HEK293 (cell line): ENCODE measurements around the gene EIF3J.

Source experiments
- CTCF ChIA-PET: fragments of 350-600 bp; formaldehyde crosslinking; extraction: SDS; loops from one replicate; lab custom pipeline; 2021; ENCODE audit warnings: antibody characterized with exemption; lab: Yijun Ruan, JAX
- POLR2A ChIA-PET: fragments of 300-600 bp; formaldehyde crosslinking; extraction: SDS; loops from one replicate; lab custom pipeline; 2020; ENCODE audit warnings: antibody characterized with exemption, inconsistent platforms; lab: Yijun Ruan, JAX
- H3K27ac ChIP-seq: fragments of 200-500 bp; sonication (Bioruptor generic); 2 replicates; pipeline ENCODE4 v1.5.1; 2014; ENCODE audit warnings: low read depth, low read length, control low read depth, inconsistent platforms; ENCODE audit errors: extremely low read depth
- H3K36me3 ChIP-seq, 2 experiments: fragments of 200-500 bp in 1 of 2; sonication (Bioruptor generic) in 1 of 2; 1 replicate in 1 of 2; 2 replicates in 1 of 2; pipeline ENCODE4 v1.5.1; 2014 to 2017; ENCODE audit warnings: inconsistent platforms in 2 of 2, low read length in 2 of 2; ENCODE audit not compliant: control insufficient read depth in 2 of 2, insufficient read depth in 1 of 2
- H3K4me1 ChIP-seq: fragments of 200-500 bp; sonication (Bioruptor generic); 2 replicates; pipeline ENCODE4 v1.5.1; 2014; ENCODE audit warnings: mild to moderate bottlenecking, low read length, inconsistent platforms; ENCODE audit not compliant: control insufficient read depth, insufficient read depth
- H3K4me3 ChIP-seq: 2 replicates; pipeline ENCODE4 v1.5.1; 2011; ENCODE audit warnings: low read depth, mild to moderate bottlenecking, control low read depth, low read length, moderate library complexity
- H3K9me3 ChIP-seq: fragments of 200-500 bp; sonication (Bioruptor generic); 2 replicates; pipeline ENCODE4 v1.5.1; 2014; ENCODE audit warnings: low read depth, low read length, inconsistent platforms; ENCODE audit not compliant: control insufficient read depth, insufficient read depth
- GFI1B ChIP-seq: fragments of 450-650 bp; formaldehyde crosslinking; IDR thresholded peaks from 2 replicates; pipeline ENCODE4 v1.5.1; 2016; ENCODE audit warnings: missing biosample characterization, missing genetic modification characterization
- SP2 ChIP-seq: fragments of 450-650 bp; formaldehyde crosslinking; IDR thresholded peaks from 2 replicates; pipeline ENCODE4 v1.5.1; 2016; ENCODE audit warnings: missing biosample characterization, missing genetic modification characterization
- TCF7L2 ChIP-seq: IDR thresholded peaks from 2 replicates; pipeline ENCODE4 v1.6.1; 2011; ENCODE audit warnings: low read depth, mild to moderate bottlenecking, inconsistent platforms, low read length, moderate library complexity, borderline replicate concordance
- WT1 ChIP-seq: fragments of 450-650 bp; formaldehyde crosslinking; IDR thresholded peaks from 2 replicates; pipeline ENCODE4 v1.5.1; 2016; ENCODE audit warnings: missing biosample characterization, missing genetic modification characterization
- ZBTB1 ChIP-seq: fragments of 450-650 bp; formaldehyde crosslinking; IDR thresholded peaks from 2 replicates; pipeline ENCODE4 v1.5.1; 2016; ENCODE audit warnings: missing biosample characterization, missing genetic modification characterization
- ZBTB20 ChIP-seq: fragments of 450-650 bp; formaldehyde crosslinking; IDR thresholded peaks from 2 replicates; pipeline ENCODE4 v1.5.1; 2016; ENCODE audit warnings: missing biosample characterization, missing genetic modification characterization
- ZBTB21 ChIP-seq: fragments of 450-650 bp; formaldehyde crosslinking; IDR thresholded peaks from 2 replicates; pipeline ENCODE4 v1.5.1; 2017; ENCODE audit warnings: missing biosample characterization, missing genetic modification characterization
- ZFP37 ChIP-seq: fragments of 450-650 bp; formaldehyde crosslinking; IDR thresholded peaks from 2 replicates; pipeline ENCODE4 v1.5.1; 2016; ENCODE audit warnings: missing biosample characterization, missing genetic modification characterization
- ZNF133 ChIP-seq: fragments of 450-650 bp; formaldehyde crosslinking; IDR thresholded peaks from 2 replicates; pipeline ENCODE4 v1.5.1; 2016; ENCODE audit warnings: missing biosample characterization, missing genetic modification characterization
- ZNF146 ChIP-seq: fragments of 450-650 bp; formaldehyde crosslinking; IDR thresholded peaks from 2 replicates; pipeline ENCODE4 v1.5.1; 2016; ENCODE audit warnings: missing biosample characterization, missing genetic modification characterization
- ZNF184 ChIP-seq: fragments of 450-650 bp; IDR thresholded peaks from 2 replicates; pipeline ENCODE4 v1.5.1; 2018; ENCODE audit warnings: missing biosample characterization, mild to moderate bottlenecking, missing genetic modification characterization
- ZNF19 ChIP-seq: fragments of 450-650 bp; formaldehyde crosslinking; IDR thresholded peaks from 2 replicates; pipeline ENCODE4; 2016; ENCODE audit warnings: missing biosample characterization, missing genetic modification characterization, low read depth
- ZNF202 ChIP-seq: fragments of 450-650 bp; formaldehyde crosslinking; IDR thresholded peaks from 2 replicates; pipeline ENCODE4 v1.5.1; 2016; ENCODE audit warnings: missing biosample characterization, missing genetic modification characterization, borderline replicate concordance
- ZNF211 ChIP-seq: fragments of 450-650 bp; formaldehyde crosslinking; IDR thresholded peaks from 2 replicates; pipeline ENCODE4 v1.5.1; 2016; ENCODE audit warnings: low read depth, missing biosample characterization, missing genetic modification characterization
- ZNF335 ChIP-seq: fragments of 450-650 bp; formaldehyde crosslinking; conservative IDR thresholded peaks from 2 replicates; pipeline ENCODE4 v1.5.1; 2016; ENCODE audit warnings: missing biosample characterization, missing genetic modification characterization
- ZNF354C ChIP-seq: fragments of 450-650 bp; formaldehyde crosslinking; IDR thresholded peaks from 2 replicates; pipeline ENCODE4 v1.5.1; 2016; ENCODE audit warnings: missing biosample characterization, missing genetic modification characterization, low read depth, borderline replicate concordance
- ZNF473 ChIP-seq: fragments of 450-650 bp; formaldehyde crosslinking; IDR thresholded peaks from 2 replicates; pipeline ENCODE4 v1.5.1; 2017; ENCODE audit warnings: missing biosample characterization, missing genetic modification characterization
- ZNF530 ChIP-seq: fragments of 450-650 bp; formaldehyde crosslinking; IDR thresholded peaks from 2 replicates; pipeline ENCODE4 v1.5.1; 2016; ENCODE audit warnings: low read depth, missing biosample characterization, missing genetic modification characterization
- ZNF558 ChIP-seq: fragments of 450-650 bp; formaldehyde crosslinking; IDR thresholded peaks from 2 replicates; pipeline ENCODE4 v1.5.1; 2016; ENCODE audit warnings: missing biosample characterization, missing genetic modification characterization
- ZNF561 ChIP-seq: fragments of 450-650 bp; IDR thresholded peaks from 2 replicates; pipeline ENCODE4 v1.5.1; 2018; ENCODE audit warnings: missing biosample characterization, missing genetic modification characterization, borderline replicate concordance
- ZNF624 ChIP-seq: fragments of 450-650 bp; formaldehyde crosslinking; IDR thresholded peaks from 2 replicates; pipeline ENCODE4 v1.5.1; 2017; ENCODE audit warnings: missing biosample characterization, missing genetic modification characterization
- ZNF76 ChIP-seq: fragments of 450-650 bp; formaldehyde crosslinking; IDR thresholded peaks from 2 replicates; pipeline ENCODE4; 2016; ENCODE audit warnings: low read depth, missing biosample characterization, missing genetic modification characterization, borderline replicate concordance
- ZNF792 ChIP-seq: fragments of 450-650 bp; formaldehyde crosslinking; IDR thresholded peaks from 2 replicates; pipeline ENCODE4 v1.5.1; 2016; ENCODE audit warnings: missing biosample characterization, missing genetic modification characterization
- ZNF843 ChIP-seq: fragments of 450-650 bp; formaldehyde crosslinking; IDR thresholded peaks from 2 replicates; pipeline ENCODE4 v1.5.1; 2016; ENCODE audit warnings: missing biosample characterization, missing genetic modification characterization
- ZSCAN30 ChIP-seq: fragments of 450-650 bp; IDR thresholded peaks from 2 replicates; pipeline ENCODE4 v1.5.1; 2018; ENCODE audit warnings: missing biosample characterization, mild to moderate bottlenecking, missing genetic modification characterization, moderate library complexity
- TF ChIP-seq, protein P1 (sequence below): fragments of 450-650 bp; formaldehyde crosslinking; IDR thresholded peaks from 2 replicates; pipeline ENCODE4 v1.5.1; 2016; ENCODE audit warnings: missing biosample characterization, missing genetic modification characterization
- TF ChIP-seq, protein P2 (sequence below): fragments of 450-650 bp; formaldehyde crosslinking; IDR thresholded peaks from 2 replicates; pipeline ENCODE4 v1.5.1; 2017; ENCODE audit warnings: missing biosample characterization, missing genetic modification characterization
- TF ChIP-seq, protein P3 (sequence below): fragments of 450-650 bp; formaldehyde crosslinking; IDR thresholded peaks from 2 replicates; pipeline ENCODE4 v1.5.1; 2016; ENCODE audit warnings: missing biosample characterization, missing genetic modification characterization

Gene EIF3J

DNA sequence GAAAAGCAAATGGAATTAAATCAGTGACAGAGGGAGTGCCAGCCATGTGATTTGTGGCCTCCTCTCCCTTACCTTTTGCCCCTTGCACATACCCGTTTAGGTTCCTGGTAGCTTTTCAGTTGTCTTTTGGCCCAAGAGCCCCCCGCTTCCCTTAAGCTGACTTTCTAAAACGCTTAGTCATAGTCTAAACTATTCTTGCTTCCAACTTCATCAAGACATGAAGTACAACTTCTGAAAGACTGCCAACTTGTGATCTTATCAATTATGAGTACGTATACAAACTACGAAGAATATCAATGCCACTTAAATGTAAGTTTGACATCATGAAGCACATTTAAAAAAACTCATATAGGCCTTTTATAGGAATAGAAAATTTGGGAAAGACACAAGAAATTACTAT lies 61.9 kb downstream of the EIF3J start:
- H3K27ac ChIP-seq, result no peak overlapping the region
- H3K4me3 ChIP-seq, result no peak overlapping the region
- ChIA-PET POLR2A (no interaction called here), CTCF (no interaction called here)
- no peaks in the 10 kb centered on the region for H3K9me3 ChIP-seq
- H3K36me3 ChIP-seq, result peaks cover 11 to 59% of the 10 kb centered on the region in 2 experiments
- no peaks in the 10 kb centered on the region for H3K4me1 ChIP-seq
- TF ChIP-seq ZNF473 (no peak), ZNF202 (no peak), TCF7L2 (no peak), ZNF843 (tag by site-specific recombination) (no peak)
- TF ChIP-seq, protein P1, sequence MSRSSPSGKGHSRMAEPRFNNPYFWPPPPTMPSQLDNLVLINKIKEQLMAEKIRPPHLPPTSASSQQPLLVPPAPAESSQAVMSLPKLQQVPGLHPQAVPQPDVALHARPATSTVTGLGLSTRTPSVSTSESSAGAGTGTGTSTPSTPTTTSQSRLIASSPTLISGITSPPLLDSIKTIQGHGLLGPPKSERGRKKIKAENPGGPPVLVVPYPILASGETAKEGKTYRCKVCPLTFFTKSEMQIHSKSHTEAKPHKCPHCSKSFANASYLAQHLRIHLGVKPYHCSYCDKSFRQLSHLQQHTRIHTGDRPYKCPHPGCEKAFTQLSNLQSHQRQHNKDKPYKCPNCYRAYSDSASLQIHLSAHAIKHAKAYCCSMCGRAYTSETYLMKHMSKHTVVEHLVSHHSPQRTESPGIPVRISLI (tag by site-specific recombination), result no peak

DNA sequence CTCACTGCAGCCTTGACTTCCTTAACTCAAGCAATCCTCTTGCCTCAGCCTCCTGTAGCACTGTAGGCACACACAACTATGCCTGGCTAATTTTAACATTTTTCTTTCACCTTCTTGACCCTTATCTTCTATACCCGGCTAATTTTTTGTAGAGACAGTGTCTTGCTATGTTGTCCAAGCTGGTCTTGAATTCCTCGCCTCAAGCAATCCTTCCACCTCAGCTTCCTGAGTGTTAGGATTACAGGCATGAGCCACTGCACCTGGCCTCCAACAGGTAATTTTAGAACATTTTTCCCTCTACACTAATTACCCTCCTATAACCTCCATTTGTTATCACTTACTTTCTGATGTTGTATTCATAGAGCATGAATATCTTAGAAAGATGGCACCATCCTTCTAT lies 66.2 kb downstream of the EIF3J start:
- ChIA-PET CTCF (interaction anchor here (1.8 kb wide), 1 partner anchor 10 kb away, joined by 5 read pairs; no protein-coding TSS in a partner anchor), POLR2A (no interaction called here)
- H3K4me1 ChIP-seq, result no peaks in the 10 kb centered on the region
- no peaks in the 10 kb centered on the region for H3K9me3 ChIP-seq
- no peak overlapping the region for H3K27ac ChIP-seq
- H3K4me3 ChIP-seq, result no peak overlapping the region
- peaks cover 13 to 62% of the 10 kb centered on the region in 2 experiments for H3K36me3 ChIP-seq
- no peak for TF ChIP-seq ZNF558
- no peak for TF ChIP-seq ZNF76
- TF ChIP-seq, protein P2, sequence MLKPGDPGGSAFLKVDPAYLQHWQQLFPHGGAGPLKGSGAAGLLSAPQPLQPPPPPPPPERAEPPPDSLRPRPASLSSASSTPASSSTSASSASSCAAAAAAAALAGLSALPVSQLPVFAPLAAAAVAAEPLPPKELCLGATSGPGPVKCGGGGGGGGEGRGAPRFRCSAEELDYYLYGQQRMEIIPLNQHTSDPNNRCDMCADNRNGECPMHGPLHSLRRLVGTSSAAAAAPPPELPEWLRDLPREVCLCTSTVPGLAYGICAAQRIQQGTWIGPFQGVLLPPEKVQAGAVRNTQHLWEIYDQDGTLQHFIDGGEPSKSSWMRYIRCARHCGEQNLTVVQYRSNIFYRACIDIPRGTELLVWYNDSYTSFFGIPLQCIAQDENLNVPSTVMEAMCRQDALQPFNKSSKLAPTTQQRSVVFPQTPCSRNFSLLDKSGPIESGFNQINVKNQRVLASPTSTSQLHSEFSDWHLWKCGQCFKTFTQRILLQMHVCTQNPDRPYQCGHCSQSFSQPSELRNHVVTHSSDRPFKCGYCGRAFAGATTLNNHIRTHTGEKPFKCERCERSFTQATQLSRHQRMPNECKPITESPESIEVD (tag by site-specific recombination), result no peak
- TF ChIP-seq ZNF561 (tag by site-specific recombination), result no peak
- TF ChIP-seq, protein P3, sequence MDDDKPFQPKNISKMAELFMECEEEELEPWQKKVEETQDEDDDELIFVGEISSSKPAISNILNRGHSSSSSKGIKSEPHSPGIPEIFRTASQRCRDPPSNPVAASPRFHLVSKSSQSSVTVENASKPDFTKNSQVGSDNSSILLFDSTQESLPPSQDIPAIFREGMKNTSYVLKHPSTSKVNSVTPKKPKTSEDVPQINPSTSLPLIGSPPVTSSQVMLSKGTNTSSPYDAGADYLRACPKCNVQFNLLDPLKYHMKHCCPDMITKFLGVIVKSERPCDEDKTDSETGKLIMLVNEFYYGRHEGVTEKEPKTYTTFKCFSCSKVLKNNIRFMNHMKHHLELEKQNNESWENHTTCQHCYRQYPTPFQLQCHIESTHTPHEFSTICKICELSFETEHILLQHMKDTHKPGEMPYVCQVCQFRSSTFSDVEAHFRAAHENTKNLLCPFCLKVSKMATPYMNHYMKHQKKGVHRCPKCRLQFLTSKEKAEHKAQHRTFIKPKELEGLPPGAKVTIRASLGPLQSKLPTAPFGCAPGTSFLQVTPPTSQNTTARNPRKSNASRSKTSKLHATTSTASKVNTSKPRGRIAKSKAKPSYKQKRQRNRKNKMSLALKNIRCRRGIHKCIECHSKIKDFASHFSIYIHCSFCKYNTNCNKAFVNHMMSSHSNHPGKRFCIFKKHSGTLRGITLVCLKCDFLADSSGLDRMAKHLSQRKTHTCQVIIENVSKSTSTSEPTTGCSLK (tag by site-specific recombination), result no peak
- no peak for TF ChIP-seq ZNF354C (tag by site-specific recombination)
- no peak for TF ChIP-seq ZNF211 (tag by site-specific recombination)
- TF ChIP-seq ZNF19 (tag by site-specific recombination), result no peak
- TF ChIP-seq ZNF335 (tag by site-specific recombination), result no peak
- TF ChIP-seq ZNF184 (tag by site-specific recombination), result no peak
- TF ChIP-seq ZNF792, result no peak
- no peak for TF ChIP-seq TCF7L2

DNA sequence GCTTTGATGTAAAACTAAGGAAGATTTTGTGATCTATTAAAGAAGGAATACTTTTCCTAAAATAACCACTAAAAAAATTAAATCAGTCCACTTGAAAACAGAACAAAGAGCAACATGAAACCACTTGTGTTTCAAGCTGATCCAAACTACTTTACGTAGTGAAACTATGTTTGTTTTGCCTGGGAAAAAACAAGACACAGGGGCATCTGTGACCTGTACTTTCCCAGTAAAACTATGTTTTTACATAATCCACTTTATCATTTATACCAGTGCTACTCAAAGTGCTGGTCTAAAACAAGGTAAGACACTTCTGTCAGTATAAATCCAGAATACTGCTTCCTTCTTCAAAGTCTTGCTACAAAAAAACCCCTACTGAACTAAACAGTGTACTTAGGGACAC lies 69.8 kb downstream of the EIF3J start:
- Histone ChIP-seq H3K36me3 (peaks cover 21 to 54% of the 10 kb centered on the region in 2 experiments), H3K4me3 (no peak overlapping the region), H3K27ac (no peak overlapping the region), H3K9me3 (no peaks in the 10 kb centered on the region), H3K4me1 (no peaks in the 10 kb centered on the region)
- ChIA-PET POLR2A (no interaction called here), CTCF (interaction anchor here (0.6 kb wide), 1 partner anchor 12 kb away, joined by 3 read pairs; no protein-coding TSS in a partner anchor)
- TF ChIP-seq ZBTB1 (tag by site-specific recombination) (no peak), SP2 (tag by site-specific recombination) (no peak), ZSCAN30 (tag by site-specific recombination) (no peak), ZNF133 (tag by site-specific recombination) (no peak), ZNF530 (tag by site-specific recombination) (no peak), WT1 (tag by site-specific recombination) (no peak), ZNF76 (no peak), ZNF624 (tag by site-specific recombination) (no peak), ZBTB20 (tag by site-specific recombination) (no peak), ZNF354C (tag by site-specific recombination) (no peak), ZNF335 (tag by site-specific recombination) (no peak), ZFP37 (no peak), ZNF146 (tag by site-specific recombination) (no peak), ZBTB21 (tag by site-specific recombination) (no peak), GFI1B (tag by site-specific recombination) (no peak)
